BJ (cell line): ENCODE data around the gene CLK4. TPM values are rescaled to one million over a fixed set of nuclear protein-coding genes. Genes with fewer than 3 reads are reported as not detected.

Experiments used
- CTCF ChIA-PET: fragments of 350-600 bp; formaldehyde crosslinking; extraction: SDS; loops from one replicate; lab custom pipeline; 2021; ENCODE audit warnings: antibody characterized with exemption, inconsistent platforms; lab: Yijun Ruan, JAX
- POLR2A ChIA-PET: fragments of 300-600 bp; sonication (Branson Sonifier 250); formaldehyde crosslinking; extraction: SDS; loops from one replicate; lab custom pipeline; 2021; ENCODE audit warnings: antibody characterized with exemption; lab: Charles Lee
- DNase-seq: peaks from one replicate; pipeline ENCODE4 v3.0.0-alpha.2; 2011; ENCODE audit warnings: low read depth
- H3K27me3 ChIP-seq: 2 replicates; pipeline ENCODE4 v1.6.0; 2011; ENCODE audit warnings: low read length; ENCODE audit not compliant: control insufficient read depth, insufficient read depth
- H3K36me3 ChIP-seq: 2 replicates; pipeline ENCODE4 v1.5.1; 2011; ENCODE audit warnings: low read length; ENCODE audit not compliant: control insufficient read depth, insufficient read depth
- H3K4me3 ChIP-seq: 2 replicates; pipeline ENCODE4 v1.5.1; 2011; ENCODE audit warnings: low read depth, mild to moderate bottlenecking, control low read depth, low read length
- polyA plus RNA-seq: library from polyadenylated mRNA; depleted of rRNA; stranded (reverse); fragments of >200 nt; gene quantifications from 2 replicates; pipeline ENCODE4 v1.2.3, GENCODE V29; 2011
- TF ChIP-seq, protein P1 (sequence below): IDR thresholded peaks from 2 replicates; pipeline ENCODE4 v1.5.1; 2011; ENCODE audit warnings: low read depth, mild to moderate bottlenecking, control low read depth, inconsistent platforms, low read length, moderate library complexity; ENCODE audit not compliant: insufficient read depth

Gene CLK4
- polyA plus RNA-seq, 1 experiment: 12.4 TPM

GRCh38 chr5:178563621-178564020, 63.2 kb downstream of the CLK4 start:
- Histone ChIP-seq H3K4me3 (no peak overlapping the region), H3K36me3 (no peaks in the 10 kb centered on the region), H3K27me3 (no peaks in the 10 kb centered on the region)
- TF ChIP-seq, protein P1, sequence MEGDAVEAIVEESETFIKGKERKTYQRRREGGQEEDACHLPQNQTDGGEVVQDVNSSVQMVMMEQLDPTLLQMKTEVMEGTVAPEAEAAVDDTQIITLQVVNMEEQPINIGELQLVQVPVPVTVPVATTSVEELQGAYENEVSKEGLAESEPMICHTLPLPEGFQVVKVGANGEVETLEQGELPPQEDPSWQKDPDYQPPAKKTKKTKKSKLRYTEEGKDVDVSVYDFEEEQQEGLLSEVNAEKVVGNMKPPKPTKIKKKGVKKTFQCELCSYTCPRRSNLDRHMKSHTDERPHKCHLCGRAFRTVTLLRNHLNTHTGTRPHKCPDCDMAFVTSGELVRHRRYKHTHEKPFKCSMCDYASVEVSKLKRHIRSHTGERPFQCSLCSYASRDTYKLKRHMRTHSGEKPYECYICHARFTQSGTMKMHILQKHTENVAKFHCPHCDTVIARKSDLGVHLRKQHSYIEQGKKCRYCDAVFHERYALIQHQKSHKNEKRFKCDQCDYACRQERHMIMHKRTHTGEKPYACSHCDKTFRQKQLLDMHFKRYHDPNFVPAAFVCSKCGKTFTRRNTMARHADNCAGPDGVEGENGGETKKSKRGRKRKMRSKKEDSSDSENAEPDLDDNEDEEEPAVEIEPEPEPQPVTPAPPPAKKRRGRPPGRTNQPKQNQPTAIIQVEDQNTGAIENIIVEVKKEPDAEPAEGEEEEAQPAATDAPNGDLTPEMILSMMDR: no peak
- POLR2A ChIA-PET: no interaction called here
- no peak for DNase-seq
- CTCF ChIA-PET: interaction anchor here (1.7 kb wide), 1 partner anchor 12 kb away, joined by 6 read pairs; no protein-coding TSS in a partner anchor

DNA sequence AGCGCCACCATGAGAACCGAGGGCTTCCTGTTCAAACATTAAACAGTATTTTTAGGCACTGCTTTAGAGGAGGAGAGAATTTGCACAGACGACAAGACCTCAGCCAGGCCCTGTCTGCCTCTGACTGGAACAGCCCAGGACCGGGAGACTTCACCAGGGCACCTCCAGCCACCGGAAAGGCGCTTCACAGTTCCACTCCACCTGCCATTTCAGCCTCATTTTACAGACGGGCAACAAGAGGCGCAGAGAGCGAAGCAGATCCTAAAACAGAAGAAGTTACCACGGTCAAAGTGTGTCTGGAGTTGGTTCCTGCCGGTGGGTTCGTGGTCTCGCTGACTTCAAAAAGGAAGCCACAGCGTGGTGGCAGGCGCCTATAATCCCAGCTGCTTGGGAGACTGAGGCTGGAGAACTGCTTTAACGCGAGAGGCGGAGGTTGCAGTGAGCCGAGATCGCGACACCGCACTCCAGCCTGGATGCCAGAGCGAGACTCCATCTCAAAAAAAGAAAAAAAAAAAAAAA, 65.0 kb downstream of the CLK4 start:
- no peaks in the 10 kb centered on the region for H3K27me3 ChIP-seq
- H3K4me3 ChIP-seq: no peak overlapping the region
- ChIA-PET CTCF (no interaction called here), POLR2A (no interaction called here)
- TF ChIP-seq, protein P1: no peak
- DNase-seq: no peak
- no peaks in the 10 kb centered on the region for H3K36me3 ChIP-seq

DNA sequence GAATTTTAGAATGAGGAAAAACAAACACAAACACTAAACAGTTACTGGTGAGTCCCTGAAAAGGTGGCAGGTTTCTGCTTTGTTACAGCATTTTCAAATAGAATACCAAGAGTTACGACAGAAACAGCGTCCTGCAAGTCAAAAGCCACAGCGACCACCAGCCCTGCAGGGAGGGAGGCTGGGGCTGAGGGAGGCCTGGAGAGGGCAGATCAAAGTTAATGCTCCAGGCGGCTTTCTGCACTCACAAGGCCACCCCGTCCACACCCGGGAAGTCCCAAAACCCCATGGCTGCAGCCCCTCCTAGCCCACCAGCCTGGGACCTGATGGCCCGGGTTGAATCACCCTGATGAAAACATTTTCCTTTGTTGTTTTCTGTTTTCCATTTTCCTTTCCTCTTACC, 65.9 kb downstream of the CLK4 start:
- POLR2A ChIA-PET: no interaction called here
- Histone ChIP-seq H3K27me3 (no peaks in the 10 kb centered on the region), H3K4me3 (no peak overlapping the region), H3K36me3 (no peaks in the 10 kb centered on the region)
- DNase-seq: no peak
- CTCF ChIA-PET: no interaction called here
- TF ChIP-seq, protein P1: no peak

GRCh38 chr5:178557416-178557815, 69.4 kb downstream of the CLK4 start:
- H3K36me3 ChIP-seq: no peaks in the 10 kb centered on the region
- POLR2A ChIA-PET: no interaction called here
- no peaks in the 10 kb centered on the region for H3K27me3 ChIP-seq
- CTCF ChIA-PET: no interaction called here
- TF ChIP-seq, protein P1: no peak
- H3K4me3 ChIP-seq: no peak overlapping the region
- DNase-seq: no peak

- DNase-seq: no peak
- ChIA-PET POLR2A (no interaction called here), CTCF (no interaction called here)
- no peak overlapping the region for H3K4me3 ChIP-seq
- H3K27me3 ChIP-seq: no peaks in the 10 kb centered on the region
- TF ChIP-seq, protein P1: no peak
- no peaks in the 10 kb centered on the region for H3K36me3 ChIP-seq
Observed at GRCh38 chr5:178555771-178556211, 71.1 kb downstream of the CLK4 start.
